K562 (cell line): ENCODE data around the gene STT3A. TPM values are rescaled to one million over a fixed set of nuclear protein-coding genes. Genes with fewer than 3 reads are reported as not detected.

Experiments used
- BACH1 ChIP-seq: fragments of 200-800 bp; sonication (Bioruptor generic); IDR thresholded peaks from 2 replicates; pipeline ENCODE4 v1.6.1; 2016; ENCODE audit warnings: missing genetic modification characterization, missing compliant biosample characterization
- BHLHE40 ChIP-seq: IDR thresholded peaks from 2 replicates; pipeline ENCODE4 v1.6.1; 2011; ENCODE audit warnings: low read length, improper control_type of control experiment
- CEBPG ChIP-seq, 3 experiments: fragments of 200-800 bp in 1 of 3; sonication (Bioruptor generic) in 1 of 3; sonication (generic) in 1 of 3; formaldehyde crosslinking in 1 of 3; IDR thresholded peaks in 2 of 3; conservative IDR thresholded peaks in 1 of 3; 2 replicates each; pipeline versions ENCODE4 v1.6.1 to v1.8.0; 2016 to 2022; ENCODE audit warnings: missing compliant biosample characterization in 2 of 3, missing genetic modification characterization in 2 of 3, mild to moderate bottlenecking in 1 of 3, missing genetic modification reagents in 1 of 3
- DPF2 ChIP-seq: fragments of 450-650 bp; IDR thresholded peaks from 2 replicates; pipeline ENCODE4 v1.6.1; 2016
- GTF2B ChIP-seq: IDR thresholded peaks from 2 replicates; pipeline ENCODE4 v1.6.1; 2011; ENCODE audit not compliant: insufficient read length; ENCODE audit errors: extremely low read depth
- HDAC2 ChIP-seq: fragments of 450-650 bp; IDR thresholded peaks from 2 replicates; pipeline ENCODE4 v1.6.1; 2016; ENCODE audit warnings: mild to moderate bottlenecking
- HLTF ChIP-seq: fragments of 450-650 bp; IDR thresholded peaks from 2 replicates; pipeline ENCODE4 v1.6.1; 2016
- HNRNPL ChIP-seq: fragments of 200-400 bp; formaldehyde crosslinking; IDR thresholded peaks from 2 replicates; pipeline ENCODE4 v1.6.1; 2017; ENCODE audit warnings: low read depth, mild to moderate bottlenecking, low read length
- KAT7 ChIP-seq: sonication (generic); formaldehyde crosslinking; IDR thresholded peaks from 2 replicates; pipeline ENCODE4 v1.8.0; 2022; ENCODE audit warnings: missing genetic modification reagents, mild to moderate bottlenecking, borderline replicate concordance
- MIER1 ChIP-seq: fragments of 450-650 bp; IDR thresholded peaks from 2 replicates; pipeline ENCODE4 v1.6.1; 2016; ENCODE audit warnings: antibody characterized with exemption, mild to moderate bottlenecking, low read depth
- RREB1 ChIP-seq: fragments of 250-450 bp; sonication (Bioruptor Pico); IDR thresholded peaks from 2 replicates; pipeline ENCODE4 v1.4.0; 2020
- STAT5A ChIP-seq: IDR thresholded peaks from 2 replicates; pipeline ENCODE4 v1.6.1; 2012; ENCODE audit warnings: low read length, inconsistent platforms, borderline replicate concordance
- polyA plus RNA-seq, 8 experiments: library from polyadenylated mRNA; depleted of rRNA in 4 of 8; stranded (reverse) in 5 of 8; unstranded in 3 of 8; fragments of >200 nt; fragmentation: Nextera tagmentation in 2 of 8; fragmentation: Illumina TruSeq in 1 of 8; extraction: Ambion mirVana in 2 of 8; extraction: Trizol in 1 of 8; gene quantifications; 2 replicates each; pipeline versions ENCODE4 v1.2.1 to v1.2.3, GENCODE V29; 2011 to 2014; ENCODE audit warnings: inconsistent platforms in 1 of 8, missing spikeins in 1 of 8
- total RNA-seq, 7 experiments: library from RNA; depleted of rRNA in 6 of 7; stranded (reverse); fragments of >200 nt in 6 of 7; fragmentation: Illumina TruSeq in 2 of 7; extraction: Trizol in 2 of 7; gene quantifications; 2 replicates each; pipeline versions ENCODE4 v1.2.1 to v1.2.3, GENCODE V29; 2011 to 2021; ENCODE audit warnings: low replicate concordance in 1 of 7

Gene STT3A
- total and polyA plus RNA-seq, 9 of the 15 experiments (the other 6 are each of a cell fraction or from before 2014, with no cell fraction given): 70.7 to 330 (median 192) TPM

GRCh38 chr11:125593114-125593820 lies 615 bp downstream of the STT3A start (continued):
- 0 out of 2 replicates have a peak, but pooled peaks have one; percentile 4 for TF ChIP-seq RREB1
- 0 out of 2 replicates have a peak, but pooled peaks have one; percentile 6 for TF ChIP-seq BHLHE40
- peak; percentile 53; the same call in 1 of the 2 replicates for TF ChIP-seq MIER1
- TF ChIP-seq CEBPG (CRISPR knock-in tag; IDR thresholded peaks at IDR 0.05): no peak
- no peak for TF ChIP-seq CEBPG (tag; conservative IDR thresholded peaks at IDR 0.05 in 1 of 2, IDR thresholded peaks at IDR 0.05 in 1 of 2)
- no peak for TF ChIP-seq BACH1 (tag)
- 0 out of 2 replicates have a peak, but pooled peaks have one; percentile 10 for TF ChIP-seq STAT5A
- TF ChIP-seq HLTF: peak; percentile 76; the same call in 1 of the 2 replicates
- peak; percentile 52; the same call in 1 of the 2 replicates for TF ChIP-seq DPF2
- TF ChIP-seq KAT7 (CRISPR knock-in tag): 0 out of 2 replicates have a peak, but pooled peaks have one; percentile 36
- TF ChIP-seq HNRNPL: no peak
- TF ChIP-seq HDAC2: 0 out of 2 replicates have a peak, but pooled peaks have one; percentile 55
- TF ChIP-seq GTF2B: no peak
